HG02840 (cell line): ENCODE data around the gene UBC.
"Not testable (repeated sequence)": the region's sequence is repeated elsewhere in the genome, so short reads cannot be mapped to it uniquely, and the experiment has no call there.

Experiments
- ATAC-seq: cut with Tn5 transposase; IDR thresholded peaks from one replicate; pipeline ENCODE4 v1.9.1; 2021; ENCODE audit warnings: mild to moderate bottlenecking, moderate library complexity, moderate number of reproducible peaks; ENCODE audit not compliant: unreplicated experiment, low FRiP score

Gene UBC

DNA sequence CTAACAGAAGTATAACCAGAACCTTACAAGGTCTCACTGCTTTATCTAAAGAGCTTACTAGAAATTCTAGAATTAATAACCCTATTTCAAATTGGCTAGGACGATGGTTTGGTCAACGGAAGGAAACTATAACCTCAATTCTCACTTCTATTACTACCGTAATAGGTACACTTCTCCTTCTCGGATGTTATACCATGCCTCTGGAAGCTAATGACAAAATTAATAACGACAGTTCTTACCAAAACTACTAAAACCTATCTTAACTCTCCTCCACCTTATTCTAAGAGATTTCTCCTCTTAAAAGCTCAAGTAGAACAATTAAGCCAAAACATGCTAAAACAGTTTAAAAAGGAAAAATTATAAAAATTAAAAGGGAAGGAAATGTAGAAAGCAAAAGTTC lies 23.7 kb upstream of the UBC start:
- ATAC-seq = no peak

DNA sequence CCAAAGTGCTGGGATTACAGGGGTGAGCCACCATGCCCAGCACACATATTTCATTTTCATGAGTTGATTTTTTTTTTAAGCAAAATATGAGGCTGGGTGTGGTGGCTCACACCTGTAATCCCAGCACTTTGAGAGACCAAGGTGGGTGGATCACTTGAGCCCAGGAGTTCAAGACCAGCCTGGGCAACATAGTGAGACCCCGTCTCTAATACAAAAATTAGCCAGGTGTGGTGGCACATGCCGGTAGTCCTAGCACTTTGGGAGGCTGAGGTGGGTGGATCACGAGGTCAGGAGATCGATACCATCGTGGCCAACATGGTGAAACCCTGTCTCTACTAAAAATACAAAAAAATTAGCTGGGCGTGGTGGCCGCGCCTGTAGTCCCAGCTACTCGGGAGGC lies 17.1 kb upstream of the UBC start:
- ATAC-seq = not testable (repeated sequence)

DNA sequence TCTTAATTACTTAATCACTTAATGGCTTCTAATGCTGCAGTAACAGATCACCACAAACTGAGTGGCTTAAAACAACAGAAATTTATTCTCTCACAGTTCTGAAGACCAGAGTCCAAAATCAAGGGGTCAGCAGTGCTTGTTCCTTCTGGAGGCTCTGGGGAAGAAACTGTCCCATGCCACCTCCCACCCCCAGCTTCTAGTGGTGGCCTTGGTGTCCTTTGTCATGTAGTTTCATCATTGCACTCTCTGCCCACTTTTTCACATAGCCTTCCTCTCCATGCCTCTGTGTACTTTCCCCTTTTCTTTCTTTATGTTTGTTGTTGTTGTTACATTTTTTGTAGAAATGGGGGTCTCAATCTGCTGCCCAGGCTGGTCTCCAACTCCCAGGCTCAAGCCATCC lies 16.1 kb upstream of the UBC start:
- ATAC-seq = no peak

DNA sequence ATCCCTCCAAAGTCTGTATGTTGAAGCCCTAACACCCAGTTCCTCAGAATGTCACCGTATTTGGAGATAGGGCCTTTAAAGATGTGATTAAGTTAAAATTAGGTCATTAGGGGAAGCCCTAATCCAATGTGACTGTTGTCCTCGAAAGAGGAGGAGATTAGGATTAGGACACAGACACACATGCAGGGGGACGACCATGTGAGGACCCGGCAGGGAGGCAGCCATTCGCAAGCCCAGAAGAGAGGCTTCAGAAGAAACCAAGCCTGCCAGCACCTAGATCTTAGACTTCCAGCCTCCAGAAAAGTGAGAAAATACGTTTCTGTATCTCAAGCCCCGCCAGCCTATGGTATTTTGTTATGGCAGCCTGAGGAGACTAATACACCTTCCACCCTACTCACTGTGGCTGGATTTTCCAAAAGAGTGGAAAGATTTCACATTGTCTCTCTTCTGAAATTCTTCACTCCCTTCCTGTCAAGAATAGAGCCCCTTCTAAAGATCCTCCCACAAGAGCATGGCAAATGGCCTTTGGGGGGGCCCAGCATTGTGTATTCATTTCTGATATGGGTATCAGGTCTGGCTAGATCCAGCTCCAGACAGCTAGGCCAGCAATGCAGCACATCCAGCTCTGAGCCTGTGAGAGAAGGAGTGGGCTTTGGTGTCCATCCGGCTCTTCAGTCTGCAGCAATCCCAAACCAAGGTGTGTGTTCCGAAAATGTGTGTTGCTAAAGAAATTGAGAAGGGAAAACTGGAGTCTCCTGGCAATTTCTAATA lies 15.4 kb upstream of the UBC start:
- ATAC-seq = no peak

DNA sequence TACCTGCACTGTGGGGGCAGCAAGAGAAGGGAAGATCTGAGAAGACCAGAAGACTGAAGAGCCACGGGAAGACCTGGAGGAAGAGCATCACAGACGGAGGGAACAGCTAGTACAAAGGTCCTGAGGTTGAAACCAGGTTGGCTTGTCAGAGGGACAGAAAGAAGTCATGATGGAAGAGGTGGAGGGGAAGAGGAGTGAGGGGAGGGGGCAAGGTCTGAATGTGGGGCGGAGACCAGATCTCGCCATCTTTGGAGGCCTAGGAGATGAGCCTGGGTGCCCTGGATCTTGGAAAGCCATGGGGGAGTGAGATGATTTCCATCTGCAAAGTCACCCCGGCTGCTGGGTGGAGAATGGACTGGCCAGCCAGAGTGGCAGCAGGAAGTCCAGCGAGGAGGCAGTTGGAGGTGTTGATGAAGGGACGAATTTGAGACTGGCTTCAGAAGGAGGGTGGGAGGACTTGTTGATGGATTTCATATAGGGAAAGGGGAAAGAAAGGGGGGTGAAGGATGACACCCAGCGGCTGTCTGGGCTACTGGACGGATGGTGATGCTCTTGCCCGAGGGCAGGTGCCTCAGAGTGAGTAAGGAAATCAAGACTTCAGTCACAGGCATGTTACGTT lies 14.6 kb upstream of the UBC start:
- ATAC-seq = no peak

DNA sequence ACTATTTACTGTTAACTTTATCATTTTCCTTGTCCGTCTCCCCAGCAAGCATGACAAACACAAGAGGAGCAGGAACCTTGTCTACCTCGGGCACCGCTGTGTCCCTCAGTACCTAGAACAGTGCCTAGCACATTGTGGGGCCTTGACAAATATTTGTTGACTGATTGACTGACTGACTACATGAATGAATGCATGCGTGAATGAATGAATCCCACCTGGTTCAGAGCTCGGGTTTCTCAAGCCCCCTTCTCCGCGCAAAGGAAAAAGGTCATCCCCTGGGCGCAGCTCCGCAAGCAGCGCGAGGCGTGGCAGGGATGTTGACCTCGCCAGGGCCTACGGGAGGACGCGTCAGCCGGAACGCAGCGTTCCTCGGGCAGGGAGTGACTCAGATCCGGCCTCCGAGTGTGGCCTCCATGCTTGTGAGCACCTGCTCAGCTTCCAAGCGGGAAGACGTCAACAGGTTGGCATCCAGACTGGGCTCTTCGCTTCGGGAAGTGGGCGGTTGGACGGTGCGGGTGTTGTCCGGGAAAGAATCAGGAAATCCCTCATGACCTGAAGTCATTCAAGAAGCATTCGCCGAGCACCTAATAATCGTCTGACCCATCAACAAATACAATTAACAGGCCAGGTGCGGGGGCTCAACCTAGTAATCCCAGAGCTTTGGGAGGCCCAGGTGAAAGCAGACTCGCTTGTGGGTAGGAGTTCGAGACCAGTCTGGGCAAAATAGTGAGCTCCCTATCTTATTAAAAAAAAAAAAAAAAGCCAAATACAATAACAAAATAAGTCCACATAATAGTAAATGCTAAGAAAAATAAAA lies 13.9 kb upstream of the UBC start:
- ATAC-seq = peak; percentile 41

DNA sequence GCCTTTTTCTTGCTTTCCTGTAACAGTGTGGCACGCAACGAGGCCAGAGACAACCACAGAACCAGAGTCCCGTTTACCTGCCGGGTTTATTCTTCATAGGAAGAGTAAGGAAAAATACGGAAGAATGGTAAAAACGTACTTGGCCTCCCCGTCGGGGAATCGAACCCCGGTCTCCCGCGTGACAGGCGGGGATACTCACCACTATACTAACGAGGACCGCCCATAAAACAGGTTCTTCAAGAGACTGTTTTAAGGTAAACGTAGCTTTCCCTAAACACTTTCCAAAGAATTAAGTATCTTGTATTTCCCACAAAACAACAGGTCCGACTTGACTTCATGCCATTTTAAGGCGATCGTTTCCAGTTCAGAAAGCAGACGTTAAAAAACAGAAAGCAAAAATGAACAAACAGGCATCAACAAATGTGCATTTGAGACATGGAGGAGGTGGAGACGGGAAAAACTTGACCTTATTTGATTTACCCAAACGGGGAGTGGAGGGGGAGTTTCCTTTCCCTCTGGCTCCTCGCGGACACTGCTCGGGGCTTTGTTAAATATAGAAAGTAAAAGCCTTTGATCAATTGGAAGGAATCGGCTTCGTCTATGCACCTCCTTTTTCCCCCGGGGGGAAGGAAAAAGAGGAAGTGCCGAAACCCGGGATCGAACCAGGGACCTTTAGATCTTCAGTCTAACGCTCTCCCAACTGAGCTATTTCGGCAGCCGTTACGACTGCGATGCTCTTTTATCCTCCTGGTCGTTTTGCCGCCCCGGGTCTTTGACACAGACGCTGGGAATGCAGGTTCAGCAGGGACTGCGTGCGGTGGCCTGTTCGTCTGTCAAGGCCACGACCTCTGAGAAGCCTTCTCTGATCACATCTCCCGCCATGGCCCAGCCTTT lies 13.0 kb upstream of the UBC start:
- peak; percentile 75 for ATAC-seq

DNA sequence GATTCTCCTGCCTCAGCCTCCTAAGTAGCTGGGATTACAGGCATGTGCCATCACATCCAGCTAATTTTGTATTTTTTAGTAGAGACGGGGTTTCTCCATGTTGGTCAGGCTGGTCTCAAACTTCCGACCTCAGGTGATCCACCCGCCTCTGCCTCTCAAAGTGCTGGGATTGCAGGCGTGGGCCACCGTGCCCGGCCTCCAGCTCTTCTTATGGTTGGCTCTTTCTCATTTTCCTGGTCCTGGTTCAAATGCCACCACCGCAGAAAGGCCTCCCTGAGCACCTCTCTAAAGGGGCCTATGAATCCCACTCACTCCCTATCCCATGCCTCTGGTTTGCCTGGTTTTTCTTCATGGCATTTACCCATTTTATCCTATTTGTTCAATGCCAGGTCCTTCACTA lies 11.3 kb upstream of the UBC start:
- ATAC-seq = not testable (repeated sequence)

DNA sequence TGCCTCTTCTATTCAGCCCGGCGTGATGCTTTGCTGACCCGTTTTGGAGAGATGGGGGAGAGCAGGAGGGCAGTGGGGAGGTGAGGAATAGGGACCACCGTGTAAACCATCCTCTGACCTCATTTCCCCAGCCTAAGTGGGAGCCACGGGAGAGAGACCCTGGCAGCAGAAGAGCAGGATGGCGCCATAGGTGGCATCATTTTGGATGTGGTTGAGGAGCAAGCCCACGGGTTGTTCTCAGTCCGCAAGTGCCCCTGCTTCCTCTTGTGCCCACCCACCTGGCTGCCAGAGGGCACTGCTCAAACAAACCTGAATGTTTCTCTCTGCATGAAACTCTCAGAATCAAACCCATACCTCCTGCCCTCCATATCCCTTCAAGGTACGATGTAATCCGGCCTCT lies 10.7 kb upstream of the UBC start:
- no peak for ATAC-seq

DNA sequence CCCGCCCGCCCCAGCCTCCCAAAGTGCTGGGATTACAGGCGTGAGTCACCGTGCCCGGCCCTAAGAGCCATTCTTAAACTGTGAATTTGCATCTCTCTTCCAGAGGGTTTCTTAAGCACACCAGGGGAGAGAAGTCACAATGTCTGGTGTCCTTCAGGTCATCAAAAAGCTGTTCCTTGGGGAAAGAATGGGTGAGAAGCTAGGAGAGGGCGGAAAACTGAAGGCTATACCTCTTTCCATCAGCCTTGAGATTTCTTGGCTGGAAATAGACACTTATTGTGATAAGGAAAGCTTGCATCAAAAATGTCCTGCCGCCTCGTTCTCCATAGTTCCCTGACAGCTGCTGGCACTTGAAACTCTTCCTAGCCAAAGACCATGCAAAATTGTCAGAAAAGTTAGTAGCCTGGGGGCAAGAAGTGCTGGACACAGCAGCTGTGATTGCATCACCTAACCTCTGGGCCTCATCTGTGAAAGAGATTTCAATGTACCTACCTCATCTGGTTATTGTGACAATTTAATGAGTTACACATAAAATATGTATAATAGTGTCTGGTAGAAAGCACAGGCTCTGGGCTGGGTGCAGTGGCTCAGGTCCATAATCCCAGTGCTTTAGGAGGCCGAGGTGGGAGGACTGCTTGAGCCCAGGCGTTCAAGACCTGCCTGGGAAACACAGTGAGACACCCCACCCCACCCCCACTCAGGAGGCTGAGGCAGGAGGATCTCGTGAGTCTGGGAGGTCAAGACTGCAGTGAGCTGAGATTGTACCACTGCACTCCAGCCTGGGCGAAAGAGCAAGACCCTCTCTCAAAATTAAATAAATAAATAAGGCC lies 9.7 kb upstream of the UBC start:
- ATAC-seq = no peak

DNA sequence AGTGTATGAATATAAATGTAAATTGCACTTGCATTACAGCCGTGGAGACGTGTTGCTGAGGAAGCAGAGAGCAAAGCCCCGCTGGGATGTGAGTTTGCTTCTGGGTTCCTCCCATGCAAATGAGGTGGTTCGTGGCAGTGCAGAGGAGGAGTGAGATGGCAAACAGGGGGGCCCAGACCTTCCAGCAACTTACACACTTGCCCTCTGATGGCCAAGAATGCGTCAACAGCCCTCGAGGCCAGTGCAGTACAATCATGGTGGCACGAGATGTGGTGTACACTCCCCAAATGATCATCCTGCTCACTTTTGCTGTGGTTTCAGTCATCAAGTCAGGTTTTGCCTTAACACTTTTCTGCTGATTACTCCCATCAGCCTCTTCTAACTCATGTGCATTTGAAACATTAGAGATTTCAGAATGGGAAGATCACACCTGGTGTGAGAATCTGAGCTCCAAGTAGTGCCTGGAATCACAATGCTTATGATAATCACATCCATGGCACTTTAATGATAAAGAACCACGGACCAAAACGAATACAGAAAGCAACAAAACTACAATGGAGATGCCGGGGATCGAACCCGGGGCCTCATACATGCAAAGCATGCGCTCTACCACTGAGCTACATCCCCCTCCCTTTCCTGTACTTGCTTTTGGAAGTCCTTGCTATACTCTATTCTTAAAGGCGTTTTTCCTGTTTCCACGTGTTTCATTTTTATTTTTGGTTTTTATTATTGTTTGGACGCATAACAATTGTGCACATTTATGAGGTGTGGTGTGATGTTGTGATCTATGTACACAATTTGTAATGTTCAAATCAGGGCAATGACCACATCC lies 7.0 kb upstream of the UBC start:
- ATAC-seq = peak; percentile 44

DNA sequence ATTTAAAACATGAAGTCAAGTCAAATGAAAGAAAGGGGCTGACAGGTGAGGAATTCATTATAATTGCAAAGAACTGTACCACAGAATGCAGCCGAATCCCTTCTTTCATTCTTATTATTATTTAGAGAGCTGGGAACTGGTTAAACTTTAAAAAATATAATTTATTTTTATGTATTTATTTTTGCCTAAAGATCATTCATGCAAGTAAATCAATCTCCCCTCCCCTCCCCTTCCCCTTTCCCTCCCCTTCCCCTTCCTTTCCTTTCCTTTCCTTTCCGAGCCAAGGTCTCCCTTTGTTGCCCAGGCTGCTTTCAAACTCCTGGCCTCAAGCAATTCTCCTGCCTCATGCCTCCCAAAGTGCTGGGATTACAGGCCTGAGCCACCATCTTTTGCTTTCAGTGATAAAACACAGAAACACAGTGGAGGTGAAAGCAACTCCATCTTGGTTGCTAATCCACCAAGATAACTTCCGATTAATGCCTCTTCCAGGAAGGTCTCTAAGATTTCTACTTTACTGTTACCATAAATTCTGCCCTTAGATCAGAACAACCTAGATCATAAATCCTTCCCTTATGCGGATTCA lies 6.0 kb upstream of the UBC start:
- no peak for ATAC-seq

DNA sequence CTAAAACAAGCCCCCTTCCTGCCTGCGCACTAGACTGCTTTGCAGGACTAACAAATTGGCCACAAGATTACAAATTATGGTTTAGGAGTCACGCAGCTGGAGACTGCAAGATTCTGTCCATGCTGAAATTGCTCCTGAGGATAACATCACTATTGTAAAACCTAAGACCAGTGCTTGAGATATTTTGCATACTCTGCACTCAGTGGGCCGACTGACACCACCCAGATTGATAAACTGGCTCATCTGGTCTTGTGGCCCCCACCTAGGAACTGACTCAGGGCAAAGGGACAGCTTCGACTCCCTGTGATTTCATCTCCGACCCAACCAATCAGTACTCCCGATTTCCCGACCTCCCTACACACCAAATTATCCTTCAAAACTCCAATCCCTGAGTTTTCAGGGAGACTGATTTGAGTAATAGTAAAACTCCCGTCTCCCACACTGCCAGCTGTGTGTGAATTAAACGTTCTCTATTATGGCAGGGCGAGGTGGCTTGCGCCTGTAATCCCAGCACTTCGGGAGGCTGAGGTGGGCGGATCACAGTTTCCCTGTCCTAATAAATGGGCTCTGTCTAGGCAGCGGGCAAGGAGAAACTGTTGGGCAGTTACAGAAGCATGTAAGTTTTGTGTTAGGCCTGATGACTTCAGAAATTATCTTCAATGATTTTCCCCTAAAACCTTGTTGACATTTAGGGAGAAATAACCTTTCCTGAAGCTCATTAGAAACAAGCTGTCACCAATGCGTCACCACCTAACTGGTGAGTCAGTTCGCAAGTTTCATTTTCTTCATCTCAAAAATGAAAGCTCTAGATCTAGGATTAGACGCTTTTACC lies 5.3 kb upstream of the UBC start:
- no peak for ATAC-seq

DNA sequence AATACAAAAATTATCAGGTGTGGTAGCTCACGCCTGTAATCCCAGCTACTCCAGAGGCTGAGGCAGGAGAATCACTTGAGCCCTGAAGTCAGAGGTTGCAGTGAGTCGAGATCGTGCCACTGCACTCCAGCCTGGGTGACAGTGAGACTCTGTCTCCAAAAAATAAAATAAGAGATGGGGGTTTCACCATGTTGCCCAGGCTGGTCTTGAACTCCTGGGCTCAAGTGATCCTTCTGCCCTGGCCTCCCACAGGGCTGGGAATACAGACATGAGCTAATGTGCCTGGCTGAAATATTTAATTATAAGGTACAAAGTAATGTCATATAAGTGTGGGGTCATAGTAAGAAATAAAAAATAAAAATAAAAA lies 4.2 kb upstream of the UBC start:
- ATAC-seq = not testable (repeated sequence)

DNA sequence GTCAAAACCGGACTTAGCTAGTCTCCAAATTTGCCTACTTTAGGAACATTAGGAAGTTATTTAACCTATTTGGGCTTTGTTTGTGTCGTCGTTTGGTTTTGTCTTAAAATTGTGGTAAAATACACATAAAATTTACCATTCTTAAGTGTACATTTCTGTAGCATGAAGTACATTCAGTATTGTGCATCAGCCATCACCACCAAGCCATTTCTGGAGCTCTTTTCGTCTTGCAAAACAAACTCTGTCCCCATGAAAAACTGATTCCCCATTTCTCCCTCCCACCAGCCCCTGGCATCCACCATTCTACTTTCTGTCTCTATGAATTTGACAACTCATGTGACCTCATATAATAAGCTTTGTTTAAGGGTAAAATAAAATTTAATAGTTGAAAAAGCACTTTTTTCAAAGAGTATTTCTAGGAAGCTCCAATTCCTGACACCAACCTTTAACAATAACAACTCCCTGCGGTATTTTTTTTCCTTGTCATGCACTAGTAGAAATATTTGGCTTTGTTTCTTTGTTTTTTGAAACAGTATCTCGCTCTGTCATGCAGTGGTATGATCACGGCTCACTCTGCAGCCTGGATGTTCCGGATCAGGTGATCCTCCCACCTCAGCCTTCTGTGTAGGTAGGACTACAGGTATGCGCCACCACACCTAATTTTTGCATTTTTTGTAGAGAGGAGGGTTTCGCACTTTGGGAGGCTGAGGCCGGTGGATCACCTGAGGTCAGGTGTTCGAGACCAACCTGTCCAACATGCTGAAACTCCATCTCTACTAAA lies 3.6 kb upstream of the UBC start:
- no peak for ATAC-seq

DNA sequence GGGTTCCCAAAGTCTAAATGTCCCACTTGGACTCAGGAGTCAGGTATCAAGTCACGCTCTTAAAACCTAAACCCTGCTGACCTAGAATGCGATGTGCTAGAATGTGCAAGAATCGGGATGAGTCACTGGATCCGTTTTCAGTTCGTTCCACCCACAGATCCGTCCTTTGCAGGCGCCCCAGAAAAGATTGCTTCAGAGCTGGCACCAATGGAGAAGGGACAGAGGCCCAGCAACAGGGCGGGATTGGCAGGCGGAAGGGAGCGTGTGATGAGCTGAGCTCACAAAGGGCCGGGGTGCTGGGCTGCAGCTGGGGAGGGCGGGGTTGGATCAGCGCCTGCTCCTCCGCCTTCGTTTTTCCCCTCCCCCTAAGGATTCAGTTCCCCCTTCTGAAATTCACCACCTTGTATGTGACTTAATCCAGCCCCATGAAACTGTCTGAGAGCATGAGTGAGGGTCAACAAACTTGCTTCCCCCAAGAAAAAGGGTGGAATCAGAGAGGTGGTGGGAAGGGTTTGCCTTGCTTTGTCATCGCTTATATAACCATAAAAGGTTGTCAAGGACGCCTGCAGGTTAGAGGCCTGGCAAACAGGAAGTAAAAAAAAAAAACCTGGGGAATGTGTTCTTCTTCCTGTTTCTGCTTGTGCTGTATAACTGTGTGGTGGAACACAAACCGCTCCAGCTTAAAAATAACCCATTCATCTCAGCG lies 2.8 kb upstream of the UBC start:
- ATAC-seq = peak; percentile 37
